SKM-1 (cell line): ENCODE results near the gene LEF1.
"Not testable (repeated sequence)": the region's sequence is repeated elsewhere in the genome, so short reads cannot be mapped to it uniquely, and the experiment has no call there.

Experiments used
- DNase-seq: peaks from one replicate; lab custom pipeline; 2025; ENCODE audit not compliant: unreplicated experiment; lab: John Stamatoyannopoulos, UW

Gene LEF1

GRCh38 chr4:108036213-108036612 lies 132.5 kb downstream of the LEF1 start:
- DNase-seq: peak; percentile 37

- no peak for DNase-seq
These were observed 133.0 kb downstream of the LEF1 start for GRCh38 chr4:108035691-108036090.

GRCh38 chr4:108034565-108034964 lies 134.2 kb downstream of the LEF1 start:
- no peak for DNase-seq

DNA sequence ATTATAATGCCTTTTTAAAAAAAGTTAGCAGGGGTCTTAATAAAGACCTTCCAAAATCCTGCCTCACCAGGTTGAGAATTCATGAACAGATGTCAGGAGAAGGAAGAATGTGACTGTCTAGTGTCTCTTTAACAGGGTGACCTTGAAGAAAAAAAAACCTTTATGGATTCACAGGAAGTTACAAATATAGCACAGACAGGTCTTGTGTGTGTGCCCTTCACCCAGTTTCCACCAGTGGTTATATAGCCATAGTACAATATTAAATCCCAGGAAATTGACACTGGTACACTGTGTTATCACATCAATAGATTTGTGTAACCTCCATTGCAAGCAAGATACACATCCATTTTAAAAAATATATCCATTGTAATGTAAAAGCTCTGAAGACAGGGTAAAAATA lies 135.4 kb downstream of the LEF1 start:
- DNase-seq: no peak

DNA sequence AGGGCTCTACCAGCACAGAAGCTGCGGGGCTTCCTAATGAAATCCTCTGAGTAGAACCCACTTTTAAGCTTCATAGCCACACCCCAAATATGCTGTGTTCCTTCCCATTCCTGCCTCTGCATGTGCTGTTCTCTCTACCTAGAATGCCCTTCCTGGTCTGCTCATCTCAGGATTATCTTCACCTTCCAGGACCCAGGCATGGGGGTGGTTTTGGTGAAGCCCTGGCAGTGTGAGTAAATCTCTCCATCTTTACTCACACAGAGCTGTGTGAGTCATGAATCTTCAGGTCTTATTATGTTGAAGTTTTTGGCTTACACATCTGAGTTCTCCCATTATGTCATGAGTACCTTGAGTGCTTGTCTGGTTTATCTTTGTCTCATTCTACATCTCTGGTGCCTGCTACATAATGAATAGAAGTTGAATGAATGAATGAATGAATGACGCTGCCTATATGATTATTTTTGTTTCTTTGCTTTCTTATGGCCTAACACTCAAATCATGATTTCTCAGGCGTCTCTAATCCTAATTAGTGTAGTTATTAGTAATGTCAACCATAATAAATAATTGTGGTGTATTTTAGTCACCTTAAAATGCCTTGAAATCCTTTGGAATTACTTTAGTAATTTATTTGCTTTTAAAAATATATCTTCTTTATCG lies 137.2 kb downstream of the LEF1 start:
- DNase-seq: no peak

DNA sequence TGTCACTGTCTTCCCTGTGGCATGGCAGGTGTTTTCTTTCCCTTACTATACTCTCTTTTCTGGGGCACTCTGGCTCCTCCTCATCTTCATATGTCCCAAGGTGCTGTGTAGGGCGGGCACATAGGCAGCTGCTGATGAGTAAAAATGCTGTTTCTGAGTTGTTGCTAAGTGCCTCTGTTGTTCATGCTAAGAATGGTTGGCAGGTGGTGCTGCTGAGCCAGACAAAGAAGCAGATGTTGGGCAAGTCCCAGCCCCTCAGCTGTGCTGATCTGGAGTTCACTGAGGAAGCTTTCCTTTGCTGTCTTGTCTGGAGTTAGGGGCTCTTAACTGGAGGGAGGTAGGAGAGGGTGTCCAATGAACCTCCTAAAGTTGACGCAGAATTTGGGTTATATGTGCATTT lies 138.4 kb downstream of the LEF1 start:
- peak; percentile 30 for DNase-seq

GRCh38 chr4:108029731-108030130 lies 139.0 kb downstream of the LEF1 start:
- DNase-seq: no peak

DNA sequence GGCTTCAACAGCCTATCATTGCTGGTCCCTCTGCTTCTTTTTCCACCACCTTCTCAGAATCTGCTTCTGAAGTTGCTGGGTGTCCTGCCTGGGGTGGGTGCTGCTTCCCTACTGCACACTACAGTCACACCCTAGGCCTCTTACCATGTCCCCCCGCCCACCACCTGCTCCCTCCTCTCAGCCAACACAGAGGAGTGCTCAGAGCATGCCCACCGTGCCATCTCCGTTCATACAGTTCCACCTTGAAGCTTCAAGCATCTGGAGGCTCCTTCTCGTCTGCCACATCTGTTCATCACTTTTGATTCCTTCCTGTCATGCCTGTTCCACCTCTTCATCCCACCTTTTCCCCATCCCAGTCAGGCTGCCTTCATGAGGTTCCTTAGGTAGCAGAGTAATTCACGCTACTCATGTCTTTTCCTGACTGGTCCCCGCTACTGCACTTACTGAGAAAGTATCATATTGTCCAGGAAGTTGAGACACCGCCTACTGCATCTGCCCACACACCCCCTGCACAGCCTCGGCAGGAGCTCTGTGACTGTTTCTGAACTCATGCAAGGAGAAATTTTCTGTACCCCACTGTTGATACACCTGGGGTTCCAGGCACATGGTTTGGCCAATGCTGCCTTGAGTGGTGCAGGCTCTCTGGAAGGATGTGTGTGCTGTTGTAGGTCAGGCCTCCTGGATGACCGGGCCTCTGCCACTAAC lies 139.6 kb downstream of the LEF1 start:
- no peak for DNase-seq

DNA sequence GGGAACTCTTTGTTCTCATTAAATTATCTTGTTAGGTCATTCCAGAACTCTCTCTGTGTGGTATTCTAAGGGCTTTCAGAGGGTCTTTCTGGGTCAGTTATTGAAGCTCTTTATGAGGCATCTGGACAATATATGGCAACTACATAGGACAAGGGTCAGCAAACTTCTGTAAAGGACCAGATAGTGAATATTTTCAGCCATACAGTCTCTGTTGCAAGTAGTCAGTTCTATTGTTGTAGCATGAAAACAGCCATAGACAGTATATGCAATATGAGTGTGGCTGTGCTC lies 143.9 kb downstream of the LEF1 start:
- no peak for DNase-seq

DNA sequence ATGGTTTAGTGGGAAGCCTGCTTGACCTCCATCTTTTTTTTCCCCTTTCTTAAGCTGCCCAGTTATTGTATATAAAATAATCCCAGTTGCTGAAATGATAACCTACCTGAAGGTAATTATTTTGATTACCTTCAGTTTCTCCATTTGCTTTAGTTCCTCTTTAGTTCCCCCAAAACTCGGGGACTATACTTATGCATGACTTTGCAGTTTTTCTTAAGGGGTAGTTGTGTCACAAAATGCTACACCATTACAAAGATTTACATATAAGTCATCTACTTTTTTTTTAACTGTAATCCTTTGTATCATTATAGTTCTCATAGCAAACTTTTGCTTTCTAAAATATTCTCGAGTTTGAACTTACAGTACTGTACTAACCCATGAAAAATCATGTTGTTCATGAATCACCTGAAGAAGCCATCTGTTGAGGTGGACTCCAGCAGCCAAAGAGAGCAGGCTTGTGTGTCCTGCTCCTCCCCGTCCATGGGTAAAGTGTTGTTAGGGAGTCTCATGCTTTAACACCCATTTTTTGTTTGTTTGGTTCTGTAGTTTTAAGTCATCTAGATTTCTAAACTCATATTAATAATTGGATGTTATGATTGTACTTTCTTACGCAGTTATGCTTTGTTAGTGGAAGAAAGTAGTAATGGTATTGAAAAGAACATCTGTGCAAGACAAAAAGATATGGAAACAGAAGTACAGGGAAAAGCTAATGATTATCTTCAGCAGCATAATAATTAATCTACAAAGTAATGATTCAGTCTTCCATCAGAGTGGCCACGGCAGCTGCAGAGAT lies 144.5 kb downstream of the LEF1 start:
- no peak for DNase-seq

- DNase-seq: no peak
These were observed 149.9 kb downstream of the LEF1 start for GRCh38 chr4:108018884-108019187.

GRCh38 chr4:108018040-108018883 lies 150.5 kb downstream of the LEF1 start:
- peak; percentile 52 for DNase-seq

GRCh38 chr4:108013955-108014354 lies 154.8 kb downstream of the LEF1 start:
- DNase-seq: no peak

DNA sequence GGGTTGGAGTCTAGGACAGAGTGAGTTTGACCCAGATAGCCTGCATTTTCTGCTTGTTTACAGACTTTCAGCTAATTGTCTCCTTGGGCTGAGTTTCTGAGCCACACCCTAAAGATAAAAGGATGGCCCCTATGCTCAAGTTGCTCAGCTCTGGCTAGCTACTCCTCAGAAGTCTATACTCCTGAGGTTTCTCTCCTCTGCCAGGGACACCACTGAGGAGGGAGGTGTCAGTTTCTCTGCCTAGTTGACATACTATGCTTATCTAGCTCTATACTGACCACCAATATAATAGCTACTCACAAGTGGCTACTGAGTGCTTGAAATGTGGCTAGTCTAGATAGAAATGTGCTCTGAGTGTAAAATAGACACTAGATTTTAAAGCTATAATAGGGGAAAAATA lies 155.4 kb downstream of the LEF1 start:
- DNase-seq: no peak

GRCh38 chr4:108012382-108012781 lies 156.3 kb downstream of the LEF1 start:
- DNase-seq: not testable (repeated sequence)

GRCh38 chr4:108010167-108010566 lies 158.6 kb downstream of the LEF1 start:
- no peak for DNase-seq

DNA sequence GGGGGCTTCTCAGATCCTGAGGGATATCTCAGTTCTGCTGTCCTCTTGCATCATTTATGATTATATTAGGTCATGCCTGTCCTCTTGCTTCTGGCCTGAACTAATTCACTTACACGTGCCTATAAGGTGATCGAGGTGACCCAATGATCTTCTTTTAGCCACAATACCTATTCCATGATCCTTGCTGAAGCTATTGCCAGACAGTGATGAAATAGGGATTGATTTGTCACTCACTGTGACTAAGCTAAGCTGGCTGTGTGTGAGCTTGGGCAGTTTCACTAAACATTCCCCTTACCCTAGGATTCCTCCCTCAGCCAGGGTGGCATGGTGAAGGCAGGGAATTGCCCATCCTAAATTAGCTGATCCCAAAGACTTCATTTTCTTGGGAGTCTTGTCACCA lies 160.0 kb downstream of the LEF1 start:
- no peak for DNase-seq

DNA sequence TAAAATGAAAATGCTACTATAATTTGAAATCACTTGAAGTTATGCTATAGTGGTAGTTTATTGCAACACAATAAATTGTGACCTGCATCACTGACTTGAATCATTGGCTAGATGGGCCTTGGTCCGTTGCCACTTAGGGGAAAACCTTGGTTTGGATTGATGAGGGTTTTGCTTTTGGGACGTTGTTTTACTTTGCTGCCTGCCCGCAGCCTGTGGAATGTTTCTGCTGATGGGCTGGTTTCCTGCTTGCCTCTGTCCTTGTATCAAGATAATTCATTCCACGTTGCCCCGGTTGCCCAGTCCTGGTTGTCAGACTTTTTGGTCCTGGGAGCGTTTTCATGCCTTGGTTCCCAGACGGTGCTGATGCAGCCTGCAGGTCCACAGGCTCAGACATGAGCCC lies 160.7 kb downstream of the LEF1 start:
- no peak for DNase-seq

DNA sequence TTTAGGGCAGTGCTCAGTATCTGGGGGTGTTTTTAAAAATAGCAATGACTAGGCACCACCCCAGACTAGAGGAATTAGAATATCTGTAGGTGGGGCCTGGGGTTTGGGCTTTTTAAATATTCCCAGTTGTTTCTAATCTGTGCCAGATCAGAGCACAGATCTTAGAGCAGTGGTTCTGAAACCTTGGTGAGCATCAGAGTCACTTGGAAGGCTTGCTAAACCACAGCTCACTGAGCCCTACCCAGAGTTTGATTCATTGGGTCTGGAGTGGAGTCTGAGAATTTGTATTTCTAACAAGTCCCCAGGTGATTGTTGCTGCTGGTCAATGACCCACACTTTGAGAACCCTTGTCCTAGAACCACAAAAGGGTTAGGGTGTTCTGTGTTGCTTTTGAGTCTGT lies 162.4 kb downstream of the LEF1 start:
- DNase-seq: no peak

- DNase-seq: no peak
These were observed 162.9 kb downstream of the LEF1 start for GRCh38 chr4:108005807-108006206.

DNA sequence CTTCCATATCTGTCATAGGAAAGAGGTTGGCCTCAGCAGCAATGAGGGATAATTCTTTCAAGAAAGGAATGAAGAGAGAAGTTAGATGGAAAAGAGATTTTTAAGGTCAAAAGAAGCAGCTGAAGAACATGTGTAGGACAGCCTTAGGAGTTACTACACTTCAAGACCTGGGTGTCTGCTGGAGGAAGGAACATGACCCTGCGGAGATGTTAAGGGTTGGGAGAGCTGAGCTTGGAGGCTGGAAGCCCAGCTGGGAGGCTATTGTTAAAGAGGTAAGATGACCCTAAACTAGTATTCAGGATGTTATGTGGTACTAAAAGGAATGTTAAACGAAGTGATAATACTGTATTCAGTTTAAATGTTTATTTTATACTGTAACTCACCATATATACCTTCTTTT lies 164.1 kb downstream of the LEF1 start:
- no peak for DNase-seq
